NCI-H2196 (cell line): Measurements from ENCODE around the gene ESPNL.
"Not testable (repeated sequence)": the region's sequence is repeated elsewhere in the genome, so short reads cannot be mapped to it uniquely, and the experiment has no call there.

ENCODE experiments used
- DNase-seq: peaks from one replicate; lab custom pipeline; 2025; ENCODE audit not compliant: unreplicated experiment; lab: John Stamatoyannopoulos, UW

Gene ESPNL

GRCh38 chr2:238114331-238114841 lies 14.2 kb downstream of the ESPNL start:
- no peak for DNase-seq

GRCh38 chr2:238114851-238115660 lies 14.9 kb downstream of the ESPNL start:
- DNase-seq: no peak

GRCh38 chr2:238115709-238116108 lies 15.6 kb downstream of the ESPNL start:
- DNase-seq: not testable (repeated sequence)

- DNase-seq: no peak
These were observed 16.4 kb downstream of the ESPNL start for GRCh38 chr2:238116298-238117198.

GRCh38 chr2:238117199-238118154 lies 17.3 kb downstream of the ESPNL start:
- no peak for DNase-seq

- DNase-seq: no peak
These were observed 19.8 kb downstream of the ESPNL start for GRCh38 chr2:238119756-238120462.

- no peak for DNase-seq
These were observed 20.5 kb downstream of the ESPNL start for GRCh38 chr2:238120463-238121298.

GRCh38 chr2:238121511-238122286 lies 21.6 kb downstream of the ESPNL start:
- DNase-seq: no peak

- no peak for DNase-seq
These were observed 22.4 kb downstream of the ESPNL start for GRCh38 chr2:238122287-238123217.

GRCh38 chr2:238123218-238123971 lies 23.3 kb downstream of the ESPNL start:
- DNase-seq: no peak

- no peak for DNase-seq
These were observed 23.9 kb downstream of the ESPNL start for GRCh38 chr2:238123991-238124470.

- DNase-seq: no peak
These were observed 24.5 kb downstream of the ESPNL start for GRCh38 chr2:238124488-238125126.

- no peak for DNase-seq
These were observed 25.2 kb downstream of the ESPNL start for GRCh38 chr2:238125127-238125885.

- DNase-seq: no peak
These were observed 26.2 kb downstream of the ESPNL start for GRCh38 chr2:238126338-238126737.

GRCh38 chr2:238126775-238127164 lies 26.6 kb downstream of the ESPNL start:
- DNase-seq: no peak
